Measurements from ENCODE around the gene SYNCRIP.

GRCh38 chr6:85565736-85566135 is 77.0 kb downstream of the SYNCRIP start:
- TF ChIP-seq CTCF (conservative IDR thresholded peaks at IDR 0.05 in 1 of 2, IDR thresholded peaks at IDR 0.05 in 1 of 2; ENCODE audit: low read depth in 1 of 2, low read length in 2 of 2) = no peak
- no peak for TF ChIP-seq EZH2 (IDR thresholded peaks at IDR 0.05; ENCODE audit: low read length, missing control alignments)

Measured in fibroblast of lung (primary cell).